ENCODE measurements around the gene PECR. TPM values are rescaled to one million over a fixed set of nuclear protein-coding genes. Genes with fewer than 3 reads are reported as not detected.

Gene PECR
- 1 to 10 TPM; 3.3 to 6.6 (median 4.1) TPM for total RNA-seq
- 1 to 10 TPM; 2.0 to 4.4 TPM for polyA plus RNA-seq
- long read RNA-seq, donor 1, partial matches to known transcripts: 0 of 5 reads
- long read RNA-seq, donor 1, other reads (novel, unspliced or antisense): 2 of 5 reads
- long read RNA-seq, donor 2, partial matches to known transcripts: 0 of 3 reads
- long read RNA-seq, donor 2, other reads (novel, unspliced or antisense): 0 of 3 reads
- long read RNA-seq, donor 3, transcript PECR-201 (8 exons, 1,853 nt): major isoform, 16 of 19 reads
- long read RNA-seq, donor 3, partial matches to known transcripts: 0 of 19 reads
- long read RNA-seq, donor 3, other reads (novel, unspliced or antisense): 3 of 19 reads

GRCh38 chr2:216081487-216082116 lies at the start of gene PECR, which contains the start of gene TMEM169:
PECR (minus strand) TSS chr2:216081809; CDS start chr2:216081741, 68 bp downstream.
TMEM169 (plus strand) TSS chr2:216081919; CDS start chr2:216095964, 14,045 bp downstream.
- peaks cover 0 to 34% (median 16%) of the 10 kb centered on the region in 9 donors for H3K4me1 ChIP-seq
- intact Hi-C loops (cut with DNase I): loop anchor here in 1 of 10 donors (2.0 kb wide), 1 partner anchor 33 kb away; no protein-coding TSS in a partner anchor
- peak; percentile 97 to 99 (median 99) for ATAC-seq

GRCh38 chr2:216130346-216130971 lies 48.9 kb upstream of the PECR start:
- Histone ChIP-seq H3K27me3 (no peaks in the 10 kb centered on the region), H3K36me3 (peaks cover 0 to 100% (median 87%) of the 10 kb centered on the region in 9 donors), H3K27ac (no peak overlapping the region), H3K4me1 (peaks cover 0 to 13% (median 0%) of the 10 kb centered on the region in 9 donors), H3K4me3 (no peak overlapping the region), H3K9me3 (no peaks in the 10 kb centered on the region)
- ATAC-seq: no peak
- no peak for TF ChIP-seq CTCF (IDR thresholded peaks at IDR 0.05)
- intact Hi-C loops (cut with DNase I): no loop called here
- DNase-seq: no peak
- 84 to 88% methylated on average over 6 of the region's 6 CpGs for WGBS, 2 donors

More at GRCh38 chr2:216081487-216082116, at the start of gene PECR, which contains the start of gene TMEM169:
- H3K36me3 ChIP-seq: no peaks in the 10 kb centered on the region
- peak within 1 kb of the TSS; percentile 51 to 79 (median 68) for H3K4me3 ChIP-seq
- WGBS, 2 donors: 0 to 1% methylated on average over 44 of the region's 44 CpGs
- no peaks in the 10 kb centered on the region for H3K27me3 ChIP-seq
- peak; percentile 72 to 84 for DNase-seq
- no peak for TF ChIP-seq CTCF (IDR thresholded peaks at IDR 0.05)
- H3K27ac ChIP-seq: peak within 1 kb of the TSS in 7 of 10 donors; percentile 17 to 74 (median 32)
- no peaks in the 10 kb centered on the region for H3K9me3 ChIP-seq

GRCh38 chr2:216126943-216127342 lies 45.3 kb upstream of the PECR start:
- no peak overlapping the region for H3K27ac ChIP-seq
- WGBS, 2 donors: 94% methylated on average over 5 of the region's 5 CpGs
- DNase-seq: no peak
- peaks cover 0 to 13% (median 0%) of the 10 kb centered on the region in 9 donors for H3K4me1 ChIP-seq
- peaks cover 0 to 100% (median 85%) of the 10 kb centered on the region in 9 donors for H3K36me3 ChIP-seq
- TF ChIP-seq CTCF (IDR thresholded peaks at IDR 0.05): no peak
- no peaks in the 10 kb centered on the region for H3K27me3 ChIP-seq
- ATAC-seq: no peak
- no peaks in the 10 kb centered on the region for H3K9me3 ChIP-seq
- H3K4me3 ChIP-seq: no peak overlapping the region
- intact Hi-C loops (cut with DNase I): loop anchor here in 1 of 10 donors (10.0 kb wide), 1 partner anchor 278 kb away; no protein-coding TSS in a partner anchor

- ATAC-seq (no peak), DNase-seq (no peak)
- Histone ChIP-seq H3K27me3 (no peaks in the 10 kb centered on the region), H3K9me3 (no peaks in the 10 kb centered on the region), H3K27ac (no peak overlapping the region), H3K4me3 (no peak overlapping the region), H3K36me3 (peaks cover 0 to 100% (median 77%) of the 10 kb centered on the region in 9 donors), H3K4me1 (peaks cover 0 to 31% (median 4%) of the 10 kb centered on the region in 9 donors)
- intact Hi-C loops (cut with DNase I): loop anchor here in 1 of 10 donors (10.0 kb wide), 1 partner anchor 284 kb away; no protein-coding TSS in a partner anchor
- 89 to 90% methylated on average over 3 of the region's 3 CpGs for WGBS, 2 donors
- no peak for TF ChIP-seq CTCF (IDR thresholded peaks at IDR 0.05)
Measured at GRCh38 chr2:216121255-216121654, 39.6 kb upstream of the PECR start.
